Measurements from ENCODE around the gene ANGPTL1. TPM values are rescaled to one million over a fixed set of nuclear protein-coding genes. Genes with fewer than 3 reads are reported as not detected.

The ANGPTL1 gene
- total and polyA plus RNA-seq, 2 donors (not counting 1 experiment from before 2014, with no cell fraction given) = not detected

- peak overlapping the region; percentile 65 for H3K27ac Mint-ChIP-seq
- Histone ChIP-seq H3K27me3 (replicated peaks in 1 of 4; ENCODE audit: control extremely low read depth in 1 of 4, control insufficient read depth in 3 of 4, insufficient read depth in 4 of 4, low read length in 3 of 4) (no peaks in the 10 kb centered on the region), H3K9me3 (ENCODE audit: control extremely low read depth in 1 of 3, control insufficient read depth in 2 of 3, insufficient read depth in 1 of 3, low read length in 2 of 3) (no peaks in the 10 kb centered on the region), H3K36me3 (replicated peaks in 1 of 2; ENCODE audit: control extremely low read depth in 1 of 2, control insufficient read depth in 1 of 2, extremely low read depth in 1 of 2, insufficient read depth in 2 of 2, low read length in 1 of 2) (peaks cover 29 to 91% of the 10 kb centered on the region in 2 experiments), H3K4me2 (replicated peaks; ENCODE audit: low read depth, low read length, poor library complexity, severe bottlenecking) (no peak overlapping the region), H4K20me1 (ENCODE audit: control insufficient read depth, insufficient read depth, low read length, poor library complexity, severe bottlenecking) (peaks cover 20% of the 10 kb centered on the region), H3K27ac (ENCODE audit: low read length in 2 of 2) (peak overlapping the region in 1 of 2 donors; percentile 43), H3K4me3 (ENCODE audit: control extremely low read depth in 1 of 5, extremely low read depth in 1 of 5, insufficient read depth in 1 of 5, low read depth in 2 of 5, low read length in 4 of 5) (no peak overlapping the region), H3K4me1 (ENCODE audit: control insufficient read depth in 2 of 2, insufficient read depth in 2 of 2, low read length in 2 of 2) (no peaks in the 10 kb centered on the region), H2AFZ (ENCODE audit: insufficient read depth, low read depth, low read length, poor library complexity, severe bottlenecking) (no peak overlapping the region), H3K9ac (ENCODE audit: low read length) (no peak overlapping the region), H3K79me2 (ENCODE audit: control insufficient read depth, insufficient read depth, low read length) (peaks cover 8% of the 10 kb centered on the region)
- no peaks in the 10 kb centered on the region for H3K27me3 Mint-ChIP-seq
- TF ChIP-seq CTCF (IDR thresholded peaks at IDR 0.05) = no peak
- TF ChIP-seq EZH2 (IDR thresholded peaks at IDR 0.05; ENCODE audit: borderline replicate concordance, insufficient read depth, low read depth, low read length, poor library complexity, severe bottlenecking) = no peak
- no peak overlapping the region for H3K4me3 Mint-ChIP-seq
- WGBS (ENCODE audit: insufficient coverage) = no CpG with 5 or more reads among the region's 2 CpGs
- intact Hi-C loops (cut with micrococcal nuclease) = loop anchor here (5.0 kb wide), 1 partner anchor 34 kb away; no protein-coding TSS in a partner anchor
- CTCF ChIA-PET = interaction anchor here (1.0 to 2.9 kb wide), 3 partner anchors 10 to 354 kb away, joined by 3 to 12 read pairs (median 6); no protein-coding TSS in a partner anchor
- H3K9me3 Mint-ChIP-seq (ENCODE audit: insufficient read depth) = no peaks in the 10 kb centered on the region
- POLR2A ChIA-PET = no interaction called here
- H3K4me1 Mint-ChIP-seq = peaks cover 5% of the 10 kb centered on the region
- DNase-seq (no peak), ATAC-seq (ENCODE audit: low read depth) (no peak)
These were observed 15.7 kb upstream of the ANGPTL1 start for GRCh38 chr1:178886551-178886950.

DNA sequence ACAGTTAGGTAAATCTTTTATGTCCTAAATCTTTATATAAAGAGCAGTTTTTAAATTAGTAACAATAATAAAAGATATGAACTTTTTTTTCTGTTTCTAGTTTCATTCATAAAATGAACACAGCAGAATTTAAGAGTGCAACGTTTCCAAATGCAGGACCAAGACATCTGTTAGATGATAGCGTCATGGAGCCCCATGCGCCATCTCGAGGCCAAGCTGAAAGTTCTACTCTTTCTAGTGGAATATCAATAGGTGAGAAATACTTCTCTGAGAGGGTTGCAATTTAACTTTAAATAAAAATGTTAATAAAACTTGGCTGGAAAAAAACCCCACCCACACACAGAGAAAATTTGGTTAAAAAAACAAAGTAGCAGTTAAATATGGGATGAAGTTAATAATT is 15.0 kb upstream of the ANGPTL1 start:
- H3K4me3 ChIP-seq (ENCODE audit: control extremely low read depth in 1 of 5, extremely low read depth in 1 of 5, insufficient read depth in 1 of 5, low read depth in 2 of 5, low read length in 4 of 5) = no peak overlapping the region
- no peaks in the 10 kb centered on the region for H3K4me1 ChIP-seq (ENCODE audit: control insufficient read depth in 2 of 2, insufficient read depth in 2 of 2, low read length in 2 of 2)
- no peak overlapping the region for H3K9ac ChIP-seq (ENCODE audit: low read length)
- Mint-ChIP-seq H3K9me3 (ENCODE audit: insufficient read depth) (no peaks in the 10 kb centered on the region), H3K27ac (no peak overlapping the region), H3K4me3 (no peak overlapping the region), H3K27me3 (no peaks in the 10 kb centered on the region), H3K4me1 (peaks cover 5% of the 10 kb centered on the region)
- H3K36me3 ChIP-seq (replicated peaks in 1 of 2; ENCODE audit: control extremely low read depth in 1 of 2, control insufficient read depth in 1 of 2, extremely low read depth in 1 of 2, insufficient read depth in 2 of 2, low read length in 1 of 2) = peaks cover 33 to 91% of the 10 kb centered on the region in 2 experiments
- H2AFZ ChIP-seq (ENCODE audit: insufficient read depth, low read depth, low read length, poor library complexity, severe bottlenecking) = no peak overlapping the region
- 100% methylated on average over 3 of the region's 4 CpGs for WGBS (ENCODE audit: insufficient coverage)
- peaks cover 8% of the 10 kb centered on the region for H3K79me2 ChIP-seq (ENCODE audit: control insufficient read depth, insufficient read depth, low read length)
- POLR2A ChIA-PET = no interaction called here
- no peak for DNase-seq
- no peak for ATAC-seq (ENCODE audit: low read depth)
- intact Hi-C loops (cut with micrococcal nuclease) = loop anchor here (5.0 kb wide), 1 partner anchor 34 kb away; no protein-coding TSS in a partner anchor
- no peaks in the 10 kb centered on the region for H3K9me3 ChIP-seq (ENCODE audit: control extremely low read depth in 1 of 3, control insufficient read depth in 2 of 3, insufficient read depth in 1 of 3, low read length in 2 of 3)
- H3K27ac ChIP-seq (ENCODE audit: low read length in 2 of 2) = peak overlapping the region in 1 of 2 donors; percentile 43
- TF ChIP-seq CTCF (IDR thresholded peaks at IDR 0.05) = no peak
- no peak for TF ChIP-seq EZH2 (IDR thresholded peaks at IDR 0.05; ENCODE audit: borderline replicate concordance, insufficient read depth, low read depth, low read length, poor library complexity, severe bottlenecking)
- no peaks in the 10 kb centered on the region for H3K27me3 ChIP-seq (replicated peaks in 1 of 4; ENCODE audit: control extremely low read depth in 1 of 4, control insufficient read depth in 3 of 4, insufficient read depth in 4 of 4, low read length in 3 of 4)
- no peak overlapping the region for H3K4me2 ChIP-seq (replicated peaks; ENCODE audit: low read depth, low read length, poor library complexity, severe bottlenecking)
- peaks cover 13% of the 10 kb centered on the region for H4K20me1 ChIP-seq (ENCODE audit: control insufficient read depth, insufficient read depth, low read length, poor library complexity, severe bottlenecking)
- CTCF ChIA-PET = interaction anchor here (1.0 kb wide), 1 partner anchor 9 kb away, joined by 3 read pairs; no protein-coding TSS in a partner anchor

Measured in B cell (primary cell).